Urinary bladder (tissue), 4 donors: ENCODE results near the gene STIMATE. TPM values are rescaled to one million over a fixed set of nuclear protein-coding genes. Genes with fewer than 3 reads are reported as not detected.

Experiments used
- DNase-seq: peaks from one replicate; pipeline ENCODE4 v3.0.0-alpha.2; 2015; ENCODE audit errors: extremely low spot score
- H3K27ac ChIP-seq: one replicate; pipeline ENCODE4 v1.5.1; 2013; ENCODE audit warnings: low read depth, mild to moderate bottlenecking, moderate library complexity
- H3K36me3 ChIP-seq: one replicate; pipeline ENCODE4 v1.6.1; 2013; ENCODE audit warnings: mild to moderate bottlenecking, moderate library complexity; ENCODE audit not compliant: insufficient read depth
- H3K4me1 ChIP-seq: one replicate; pipeline ENCODE4 v1.6.1; 2013; ENCODE audit warnings: mild to moderate bottlenecking, moderate library complexity; ENCODE audit not compliant: insufficient read depth
- H3K4me3 ChIP-seq: one replicate; pipeline ENCODE4 v1.5.1; 2013; ENCODE audit warnings: low read depth, low read length
- WGBS: extraction: QIAGEN DNeasy Blood & Tissue Kit; methylation state at CpG from one replicate; pipeline ENCODE4 v1.1.7; 2013; 5-methylcytosine and 5-hydroxymethylcytosine counted together
- polyA plus RNA-seq: library from polyadenylated mRNA; stranded (reverse); fragments of 200-250 nt; gene quantifications from one replicate; pipeline ENCODE4 v1.2.3, GENCODE V29; 2013
- total RNA-seq: library from RNA; depleted of rRNA; stranded (reverse); fragments of >200 nt; gene quantifications from one replicate; pipeline ENCODE4 v1.2.3, GENCODE V29; 2014
- donor health status: healthy with polysubstance abuse.
- donor health status: healthy.

Gene STIMATE
- total and polyA plus RNA-seq, 2 donors: 11.8 to 17.6 TPM

DNA sequence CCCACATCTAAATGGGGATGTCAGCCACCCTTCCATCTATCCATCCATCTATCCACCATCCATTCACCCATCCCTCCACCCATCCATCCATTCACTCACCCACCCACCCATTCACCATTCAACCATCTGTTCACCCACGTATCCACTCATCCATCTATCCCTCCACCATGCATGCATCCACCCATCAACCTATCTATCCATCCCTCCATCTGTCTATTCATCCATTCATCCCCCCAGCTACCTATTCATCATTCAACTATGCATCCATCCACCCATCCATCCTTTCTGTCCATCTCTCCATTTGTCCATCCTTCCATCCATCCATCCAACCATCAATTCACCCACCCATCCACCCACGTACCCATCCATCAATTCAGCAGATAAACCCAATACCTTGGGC lies 88.2 kb downstream of the STIMATE start:
- 78% methylated on average over 2 of the region's 2 CpGs for WGBS
- Histone ChIP-seq H3K4me3 (no peak overlapping the region), H3K4me1 (no peaks in the 10 kb centered on the region), H3K27ac (no peak overlapping the region), H3K36me3 (no peaks in the 10 kb centered on the region)
- DNase-seq: no peak

DNA sequence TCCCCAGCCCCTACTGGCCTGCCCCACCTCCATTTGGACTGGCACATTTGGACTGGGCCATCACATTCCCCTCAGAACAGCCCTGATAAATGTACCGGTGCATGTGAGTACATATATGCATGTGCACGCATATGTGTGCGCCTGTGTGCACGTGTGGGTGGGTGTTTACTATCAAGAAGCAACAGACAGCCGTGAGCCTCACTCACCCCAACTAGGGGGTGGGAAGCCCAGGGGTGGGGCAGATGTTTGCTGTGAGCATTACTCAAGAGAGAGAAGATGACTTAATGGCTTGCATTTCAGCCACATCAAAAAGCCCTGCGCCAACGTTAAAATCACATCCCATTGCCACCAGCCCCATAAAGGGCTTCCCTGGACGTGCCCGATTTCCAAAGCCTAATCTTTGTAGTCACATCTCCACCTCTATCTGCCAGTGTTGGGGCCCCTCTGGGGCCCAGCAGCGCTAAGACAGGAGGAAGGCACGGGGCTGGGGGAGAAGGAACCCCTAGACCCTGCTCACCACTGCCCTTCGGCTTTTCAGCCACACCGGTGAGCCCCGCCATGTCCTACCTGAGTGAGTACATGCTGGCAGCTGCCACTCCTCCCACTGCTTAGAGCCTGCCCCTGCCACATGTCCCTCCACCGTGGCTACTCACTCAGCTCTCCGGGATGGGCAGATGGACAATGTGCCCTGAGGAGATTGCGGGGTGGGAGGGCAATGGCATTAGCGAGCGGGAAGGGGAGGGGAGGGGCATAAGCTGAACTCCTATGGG lies 91.9 kb downstream of the STIMATE start:
- Histone ChIP-seq H3K36me3 (no peaks in the 10 kb centered on the region), H3K27ac (no peak overlapping the region), H3K4me1 (no peaks in the 10 kb centered on the region), H3K4me3 (no peak overlapping the region)
- DNase-seq: no peak
- WGBS: 70% methylated on average over 19 of the region's 19 CpGs

DNA sequence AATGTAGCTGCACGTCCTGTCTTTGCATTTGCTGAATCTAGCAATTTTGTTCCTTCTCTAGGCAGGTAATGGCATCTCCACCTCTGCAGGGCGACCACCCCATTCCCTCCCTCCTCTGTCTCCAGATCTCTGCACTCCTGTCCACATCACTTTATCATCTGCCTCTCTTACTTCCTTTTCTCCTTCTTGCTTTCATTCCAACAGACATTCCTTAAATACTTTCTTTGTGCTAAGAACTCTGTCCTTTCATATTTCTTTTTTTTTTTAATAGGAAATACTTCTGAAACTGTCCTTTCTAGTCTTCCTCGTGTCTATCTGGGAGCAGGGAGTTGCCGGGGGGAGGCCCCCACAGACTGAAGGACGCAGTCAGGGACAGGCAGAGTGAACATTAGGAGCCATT lies 95.5 kb downstream of the STIMATE start:
- Histone ChIP-seq H3K4me1 (no peaks in the 10 kb centered on the region), H3K36me3 (no peaks in the 10 kb centered on the region), H3K4me3 (no peak overlapping the region), H3K27ac (no peak overlapping the region)
- 58% methylated on average over 5 of the region's 5 CpGs for WGBS
- no peak for DNase-seq

DNA sequence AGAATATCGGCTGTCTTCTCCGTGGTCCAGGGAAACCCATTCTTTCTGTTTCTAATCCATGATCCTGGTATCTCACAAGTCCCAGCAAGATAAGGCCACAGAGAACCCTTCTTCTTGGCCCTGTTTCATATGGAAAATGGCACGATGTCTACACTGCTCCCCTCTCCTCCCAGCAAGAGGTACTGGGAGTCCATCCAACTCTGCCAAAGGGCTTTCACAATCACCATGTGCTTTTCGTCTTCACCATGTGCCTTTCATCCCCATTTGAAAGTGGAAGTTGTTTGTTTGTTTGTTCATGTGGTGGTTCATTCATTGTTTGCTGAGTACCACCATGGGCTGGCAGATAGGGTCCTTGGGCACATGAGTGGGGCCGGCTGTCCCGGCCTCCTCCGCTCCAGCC lies 97.3 kb downstream of the STIMATE start:
- no peak for DNase-seq
- Histone ChIP-seq H3K27ac (no peak overlapping the region), H3K4me3 (no peak overlapping the region), H3K36me3 (no peaks in the 10 kb centered on the region), H3K4me1 (no peaks in the 10 kb centered on the region)
- 82% methylated on average over 7 of the region's 7 CpGs for WGBS

DNA sequence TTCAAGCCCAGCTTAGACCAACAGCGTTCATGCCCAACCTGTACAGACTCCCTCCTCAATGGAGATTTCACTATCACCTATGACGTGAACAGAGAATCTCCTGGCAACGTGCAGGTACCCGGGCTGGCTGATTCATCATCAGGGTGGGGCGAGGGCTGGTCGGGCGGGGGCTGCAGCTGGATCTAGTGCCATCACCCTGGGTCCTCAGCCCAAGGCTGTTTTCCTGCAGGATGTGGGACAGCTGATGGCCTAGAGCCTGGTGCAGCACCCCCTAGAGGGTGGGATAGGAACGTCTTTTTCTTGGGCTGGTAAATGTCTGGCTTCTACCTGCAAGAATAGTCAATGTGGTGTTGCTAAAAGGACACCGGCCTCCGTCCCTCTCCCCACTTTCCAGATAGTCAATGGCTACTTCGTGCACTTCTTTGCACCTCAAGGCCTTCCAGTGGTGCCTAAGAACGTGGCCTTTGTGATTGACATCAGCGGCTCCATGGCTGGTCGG lies 98.3 kb downstream of the STIMATE start:
- no peak overlapping the region for H3K4me3 ChIP-seq
- WGBS: 56% methylated on average over 14 of the region's 14 CpGs
- DNase-seq: no peak

DNA sequence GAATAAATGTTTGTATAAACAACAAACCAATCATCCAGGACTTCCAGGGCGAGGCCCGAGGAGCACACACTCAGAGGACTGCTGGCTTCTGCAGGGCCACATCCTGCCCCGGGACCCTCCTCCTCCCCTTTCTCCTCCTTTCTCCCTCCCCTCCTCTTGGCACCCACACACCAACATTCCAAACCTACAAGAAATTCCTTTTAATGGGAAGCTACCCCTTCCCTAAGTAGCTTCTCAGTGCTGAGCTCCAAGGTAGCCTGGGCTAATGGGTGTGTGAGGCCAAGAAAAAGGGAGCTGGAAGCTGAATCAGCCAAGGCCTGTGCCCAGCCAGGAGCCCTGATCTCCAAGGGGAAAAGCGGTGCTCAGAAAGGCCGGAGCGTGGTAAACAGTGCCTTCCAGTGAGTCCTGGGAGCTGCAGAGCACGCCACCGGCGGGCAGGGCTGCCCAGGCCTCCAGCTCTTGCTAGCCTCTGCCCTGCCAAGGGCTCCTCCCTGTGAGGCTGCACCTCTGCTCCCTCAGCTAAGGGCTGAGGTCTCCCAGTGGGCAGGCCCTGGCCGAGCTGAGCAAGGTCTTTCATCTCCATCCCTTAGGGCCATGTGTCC lies 98.9 kb downstream of the STIMATE start:
- DNase-seq: no peak
- 84% methylated on average over 10 of the region's 10 CpGs for WGBS
- Histone ChIP-seq H3K27ac (no peak overlapping the region), H3K4me1 (no peaks in the 10 kb centered on the region), H3K36me3 (no peaks in the 10 kb centered on the region), H3K4me3 (no peak overlapping the region)

More for the DNA sequence above, 98.3 kb downstream of the STIMATE start:
- Histone ChIP-seq H3K4me1 (no peaks in the 10 kb centered on the region), H3K27ac (no peak overlapping the region), H3K36me3 (no peaks in the 10 kb centered on the region)

DNA sequence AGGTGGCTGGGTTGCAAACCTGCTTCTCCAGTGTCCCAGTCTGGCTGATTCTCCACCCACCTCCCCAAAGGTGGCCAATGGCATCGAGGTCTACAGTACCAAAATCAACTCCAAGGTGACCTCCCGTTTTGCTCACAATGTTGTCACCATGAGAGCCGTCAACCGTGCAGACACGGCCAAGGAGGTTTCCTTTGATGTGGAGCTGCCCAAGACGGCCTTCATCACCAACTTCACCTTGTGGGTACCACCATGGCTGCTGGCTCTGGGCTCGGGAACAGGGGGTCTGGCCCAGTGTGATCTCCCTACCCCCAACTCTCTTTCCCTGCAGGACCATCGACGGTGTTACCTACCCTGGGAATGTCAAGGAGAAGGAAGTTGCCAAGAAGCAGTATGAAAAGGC lies 100.9 kb downstream of the STIMATE start:
- Histone ChIP-seq H3K4me3 (no peak overlapping the region), H3K36me3 (no peaks in the 10 kb centered on the region), H3K27ac (no peak overlapping the region), H3K4me1 (no peaks in the 10 kb centered on the region)
- DNase-seq: no peak
- 93% methylated on average over 9 of the region's 9 CpGs for WGBS

DNA sequence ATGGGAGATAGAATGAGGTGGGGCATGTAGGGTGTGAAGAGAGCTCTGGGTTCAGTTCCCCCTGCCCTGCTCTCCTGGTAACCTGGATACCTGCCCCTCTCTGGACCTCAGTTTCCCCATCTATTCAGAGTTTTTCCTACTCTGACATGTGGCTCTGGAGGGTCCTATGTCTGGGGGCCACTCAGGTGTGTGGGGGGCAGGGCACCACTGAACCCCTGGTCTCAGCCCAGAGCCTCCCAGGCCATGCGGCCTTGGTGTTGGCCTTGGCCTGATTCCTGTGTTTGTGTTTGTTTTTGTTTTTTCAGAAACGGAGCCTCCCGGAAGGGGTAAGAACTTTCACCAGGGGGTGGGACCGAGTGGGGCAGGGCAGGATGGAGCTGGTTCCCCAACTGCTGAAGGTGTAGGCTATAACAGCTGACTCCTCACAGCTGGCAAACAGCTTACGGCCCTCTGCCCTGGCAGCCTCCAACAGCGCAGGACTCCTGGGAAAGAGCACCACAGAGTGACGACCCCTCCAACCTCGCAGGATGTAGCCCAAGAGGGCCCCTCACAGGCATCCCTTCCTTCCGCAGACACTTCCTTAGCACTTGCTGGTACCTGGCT lies 101.9 kb downstream of the STIMATE start:
- H3K4me3 ChIP-seq: no peak overlapping the region
- no peaks in the 10 kb centered on the region for H3K36me3 ChIP-seq
- WGBS: 56% methylated on average over 9 of the region's 9 CpGs
- H3K27ac ChIP-seq: no peak overlapping the region
- no peaks in the 10 kb centered on the region for H3K4me1 ChIP-seq
- no peak for DNase-seq

DNA sequence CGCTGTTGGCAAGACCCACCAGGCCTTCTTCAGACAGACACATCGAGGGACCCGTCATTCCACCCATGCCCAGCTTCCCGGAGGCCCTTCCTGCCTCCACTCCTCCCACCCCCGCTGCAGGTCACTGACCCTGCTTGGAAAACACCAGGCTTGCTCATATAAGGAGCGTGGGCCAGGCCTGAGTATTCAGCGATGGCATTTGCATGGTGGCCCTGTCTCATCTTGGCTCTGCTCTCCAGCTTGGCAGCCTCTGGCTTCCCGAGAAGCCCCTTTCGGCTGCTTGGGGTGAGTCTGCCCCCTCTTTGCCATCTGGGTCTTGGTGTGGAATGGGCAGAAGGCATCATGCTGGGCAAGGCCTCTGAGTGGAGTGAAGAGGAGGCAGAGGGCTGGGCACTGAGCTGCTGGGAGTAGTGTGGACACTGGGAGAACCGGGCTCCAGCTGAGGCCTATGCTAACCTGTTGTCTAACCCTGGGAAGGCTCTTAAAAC lies 102.7 kb downstream of the STIMATE start, which contains the start of gene ITIH3:
Gene ITIH3, plus strand, starts transcription at position 185 of the 488 bp plus-strand sequence. Its CDS starts 8 bp downstream, at position 193.
- Histone ChIP-seq H3K4me1 (no peaks in the 10 kb centered on the region), H3K4me3 (no peak within 1 kb of the TSS), H3K36me3 (no peaks in the 10 kb centered on the region), H3K27ac (no peak within 1 kb of the TSS)
- no peak for DNase-seq
- 77% methylated on average over 10 of the region's 10 CpGs for WGBS

DNA sequence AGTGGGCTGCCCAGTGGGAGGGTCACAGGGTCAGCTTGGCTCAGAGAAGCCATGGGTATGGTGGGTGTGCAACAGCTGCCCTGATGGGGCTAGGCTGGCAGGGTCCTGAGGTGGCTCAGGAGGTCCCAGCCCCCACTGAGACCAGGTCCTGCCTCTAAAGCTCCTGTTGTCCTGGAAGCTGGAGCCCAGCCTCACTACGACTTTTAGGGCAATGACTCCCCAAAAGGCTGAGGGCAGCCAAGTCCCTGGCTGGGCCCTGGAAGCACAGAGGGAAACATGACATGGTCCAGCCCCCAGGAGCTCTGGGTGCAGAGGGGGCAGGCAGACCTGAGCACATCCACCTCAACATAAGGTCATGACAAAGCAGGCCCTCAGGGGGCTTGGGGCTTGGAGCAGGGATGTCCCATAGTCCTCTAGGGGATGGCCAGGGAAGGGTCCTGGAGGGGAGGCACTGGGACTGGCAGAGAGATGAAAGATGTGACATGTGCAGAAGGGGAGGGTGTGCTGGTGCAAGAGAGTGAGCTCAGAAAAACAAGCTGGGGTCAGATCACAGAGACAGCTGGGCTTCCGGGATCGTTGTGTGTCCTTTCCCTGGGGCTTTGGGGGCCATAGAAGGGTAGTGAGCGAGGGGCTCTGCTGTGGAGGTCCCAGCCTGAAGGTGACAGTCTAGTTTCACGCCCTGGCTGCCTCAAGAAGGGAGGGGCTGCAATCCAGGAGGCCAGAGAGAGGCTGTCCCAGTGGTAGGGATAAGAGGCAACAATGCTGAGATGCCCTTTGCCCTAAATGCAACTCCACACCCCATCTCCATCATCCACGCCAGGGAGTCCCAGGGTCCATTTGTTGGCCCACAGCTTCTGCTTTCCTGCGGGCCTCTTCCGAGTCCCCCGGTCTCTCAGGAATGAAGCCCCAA lies 103.4 kb downstream of the STIMATE start:
- no peak for DNase-seq
- Histone ChIP-seq H3K4me3 (no peak overlapping the region), H3K36me3 (no peaks in the 10 kb centered on the region), H3K4me1 (no peaks in the 10 kb centered on the region), H3K27ac (no peak overlapping the region)
- WGBS: 83% methylated on average over 9 of the region's 9 CpGs

DNA sequence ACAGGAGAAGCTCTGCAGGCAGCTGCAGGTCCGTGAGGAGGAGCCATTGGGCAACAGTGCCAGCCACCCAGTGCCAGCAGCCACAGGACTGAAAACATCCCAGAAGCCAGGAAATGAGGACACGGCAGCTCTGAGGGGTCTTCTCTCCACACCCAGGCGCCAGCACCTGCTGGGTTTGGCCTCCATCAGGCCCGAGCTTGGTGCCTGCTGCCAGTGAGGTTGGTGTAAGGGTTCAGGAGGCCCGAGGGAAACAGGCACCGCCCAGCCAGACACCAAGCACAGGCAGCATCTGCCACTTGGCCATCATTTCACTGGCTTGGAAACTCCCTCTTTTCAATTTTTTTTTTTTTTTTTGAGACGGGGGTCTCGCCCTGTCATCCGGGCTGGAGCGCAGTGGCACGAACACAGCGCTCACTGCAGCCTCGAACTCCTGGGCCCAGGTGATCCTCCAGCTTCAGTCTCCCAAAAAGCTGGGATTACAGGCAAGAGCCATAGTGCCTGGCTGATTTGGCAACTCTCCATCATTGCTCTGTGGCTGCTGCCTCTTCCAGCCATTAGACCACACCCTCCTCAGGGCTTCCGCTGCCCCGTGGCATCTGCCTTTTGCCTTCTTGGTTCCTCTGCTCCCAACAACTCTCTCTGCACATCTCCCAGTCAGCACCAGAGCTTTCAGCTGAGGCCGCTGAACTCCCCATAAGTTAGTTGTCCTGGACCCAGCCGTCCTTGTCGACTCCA lies 104.2 kb downstream of the STIMATE start:
- no peaks in the 10 kb centered on the region for H3K36me3 ChIP-seq
- DNase-seq: no peak
- no peaks in the 10 kb centered on the region for H3K4me1 ChIP-seq
- no peak overlapping the region for H3K4me3 ChIP-seq
- 82% methylated on average over 18 of the region's 18 CpGs for WGBS
- H3K27ac ChIP-seq: no peak overlapping the region

DNA sequence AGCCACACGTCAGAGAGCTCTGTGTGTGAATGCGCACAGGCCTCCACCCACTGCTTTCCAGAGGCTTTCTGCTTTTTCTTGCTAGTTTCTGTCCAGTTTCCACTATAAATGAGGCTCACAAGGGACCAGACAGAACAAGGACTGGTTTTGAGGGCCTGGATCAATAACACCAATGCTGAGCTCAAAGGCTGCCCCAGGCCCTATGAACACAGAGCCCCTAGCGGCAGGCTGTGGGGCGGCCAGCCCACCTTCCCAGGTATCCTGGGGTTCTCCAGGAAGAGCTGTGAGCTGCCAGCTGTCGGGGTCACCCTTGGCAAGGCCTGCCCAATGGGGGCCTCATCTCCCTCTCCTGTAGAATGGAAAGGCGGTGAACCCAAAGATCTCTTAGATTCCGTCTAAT lies 104.9 kb downstream of the STIMATE start:
- Histone ChIP-seq H3K4me1 (no peaks in the 10 kb centered on the region), H3K4me3 (no peak overlapping the region), H3K27ac (no peak overlapping the region), H3K36me3 (no peaks in the 10 kb centered on the region)
- WGBS: 84% methylated on average over 7 of the region's 7 CpGs
- DNase-seq: no peak
